ENCODE data around the gene CATSPER3. TPM values are rescaled to one million over a fixed set of nuclear protein-coding genes. Genes with fewer than 3 reads are reported as not detected.

CATSPER3 gene
- total RNA-seq, 1 experiment from 2014 or later = 0.50 TPM

GRCh38 chr5:135008981-135009735 lies 41.5 kb downstream of the CATSPER3 start:
- Mint-ChIP-seq H3K27ac (no peak overlapping the region), H3K4me3 (no peak overlapping the region), H3K9me3 (no peaks in the 10 kb centered on the region), H3K27me3 (ENCODE audit: low read depth) (peaks cover 21% of the 10 kb centered on the region), H3K36me3 (ENCODE audit: insufficient read depth in 1 of 3, low read depth in 3 of 3) (no peaks in the 10 kb centered on the region; a peak in 1 of 7 replicates), H3K4me1 (0 out of 4 replicates have a peak, but pooled peaks cover 0 to 2% of the 10 kb centered on the region in 2 experiments)
- H3K18ac ChIP-seq (ENCODE audit: insufficient read length, low read depth, low read length) = no peak overlapping the region
- H3T11ph ChIP-seq (ENCODE audit: low read length) = no peak overlapping the region
- H3K27ac ChIP-seq (ENCODE audit: insufficient read length, low read depth, low read length) = no peak overlapping the region
- no peaks in the 10 kb centered on the region for H3K9me3 ChIP-seq (ENCODE audit: control insufficient read depth, low read depth, low read length)
- no CpG with 5 or more reads among the region's 13 CpGs for WGBS (ENCODE audit: extremely low coverage, insufficient read length, low lambda C conversion rate)
- H3K79me1 ChIP-seq (ENCODE audit: insufficient read depth, low read depth, low read length, poor library complexity, severe bottlenecking) = no peaks in the 10 kb centered on the region
- no peak overlapping the region for H2BK20ac ChIP-seq (ENCODE audit: low read depth, low read length, poor library complexity, severe bottlenecking)
- no peak overlapping the region for H4K91ac ChIP-seq (ENCODE audit: insufficient read length, low read depth, low read length)
- no peak overlapping the region for H3K9ac ChIP-seq (ENCODE audit: extremely low read depth, insufficient read length, low read length)
- no peak overlapping the region for H3K56ac ChIP-seq (ENCODE audit: insufficient read length, low read depth, low read length)
- H3K79me2 ChIP-seq (ENCODE audit: insufficient read depth, low read length) = no peaks in the 10 kb centered on the region
- H3K23me2 ChIP-seq (ENCODE audit: insufficient read length, low read depth, low read length, poor library complexity, severe bottlenecking) = no peaks in the 10 kb centered on the region
- no peak overlapping the region for H4K8ac ChIP-seq (replicated peaks; ENCODE audit: insufficient read length, low read depth, low read length)
- no peak overlapping the region; the same call in 1 of the 2 replicates for H3K14ac ChIP-seq (ENCODE audit: insufficient read depth, low read length)
- H3K4ac ChIP-seq (ENCODE audit: low read depth, low read length) = no peak overlapping the region
- H2AFZ ChIP-seq (ENCODE audit: low read length) = no peak overlapping the region
- no peak overlapping the region for H2BK12ac ChIP-seq (ENCODE audit: insufficient read length, low read depth, low read length)
- no peak overlapping the region for H2BK5ac ChIP-seq (ENCODE audit: insufficient read length, low read length)
- no peak overlapping the region for H3K4me2 ChIP-seq (ENCODE audit: insufficient read depth, insufficient read length, low read length)
- no peak overlapping the region for H2BK15ac ChIP-seq (ENCODE audit: low read depth, low read length)
- no peak overlapping the region for H3K23ac ChIP-seq (ENCODE audit: insufficient read length, low read depth, low read length)
- no peak overlapping the region for H2AK5ac ChIP-seq (ENCODE audit: insufficient read length, low read length)
- H2BK120ac ChIP-seq (ENCODE audit: low read depth, low read length, poor library complexity, severe bottlenecking) = no peak overlapping the region
- H3K4me1 ChIP-seq (ENCODE audit: insufficient read depth, low read length) = no peaks in the 10 kb centered on the region
- no peaks in the 10 kb centered on the region for H3K27me3 ChIP-seq (ENCODE audit: insufficient read depth, low read length)
- no peaks in the 10 kb centered on the region for H4K20me1 ChIP-seq (ENCODE audit: control insufficient read depth, insufficient read depth, insufficient read length)
- no peak overlapping the region for H4K5ac ChIP-seq (ENCODE audit: insufficient read length, low read depth, low read length)
- no peak for TF ChIP-seq CTCF (conservative IDR thresholded peaks at IDR 0.05)
- peak; percentile 27 for DNase-seq

Measured in H9 (cell line).